Memory B cell (primary cell): ENCODE data around the gene RAI1.
A peak's percentile ranks its signal among the peaks of the same experiment; 100 is the strongest.

Experiments used
- ATAC-seq: fragments of 150-1000 bp; cut with Tn5 transposase; 2 replicates; pipeline ENCODE4 v1.10.0; 2021; ENCODE audit warnings: low read depth, mild to moderate bottlenecking, moderate library complexity
- DNase-seq, 2 donors: peaks; one replicate each; pipeline ENCODE4 v3.0.0; 2022; ENCODE audit warnings: low spot score in 2 of 2
- H3K27ac Mint-ChIP-seq: one replicate; pipeline ENCODE4 v1.8.0; 2022; ENCODE audit warnings: mild to moderate bottlenecking, moderate library complexity, mixed read lengths
- H3K27me3 Mint-ChIP-seq: one replicate; pipeline ENCODE4 v1.8.0; 2022; ENCODE audit warnings: mixed read lengths
- H3K36me3 Mint-ChIP-seq: one replicate; pipeline ENCODE4 v1.8.0; 2022; ENCODE audit warnings: mild to moderate bottlenecking, mixed read lengths
- H3K4me1 Mint-ChIP-seq: one replicate; pipeline ENCODE4 v1.8.0; 2022; ENCODE audit warnings: mixed read lengths
- H3K4me3 Mint-ChIP-seq: one replicate; pipeline ENCODE4 v1.8.0; 2022; ENCODE audit warnings: mild to moderate bottlenecking, moderate library complexity, mixed read lengths
- H3K9me3 Mint-ChIP-seq: one replicate; pipeline ENCODE4 v1.8.0; 2022; ENCODE audit warnings: mixed read lengths

RAI1 gene

DNA sequence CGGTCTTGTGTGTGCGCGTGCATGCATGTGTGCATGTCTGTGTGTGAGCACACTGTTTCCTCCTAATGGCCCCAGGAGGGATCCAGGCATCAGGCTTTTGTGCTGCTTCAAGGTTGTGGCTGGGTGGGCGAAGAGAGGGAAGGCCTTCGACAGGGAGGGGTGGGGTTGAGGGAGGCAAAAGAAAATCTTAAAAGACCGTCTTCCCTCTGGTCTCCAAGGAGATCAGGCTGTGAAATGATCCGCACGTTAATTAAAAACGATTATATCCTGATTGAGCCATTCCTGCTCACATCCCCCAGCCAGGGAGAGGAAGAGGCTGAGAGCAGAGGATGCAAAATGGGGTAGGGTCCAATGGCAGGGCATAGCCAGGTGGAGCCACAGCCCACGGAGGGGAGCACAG is 46.9 kb downstream of the RAI1 start:
- no peak for ATAC-seq
- Mint-ChIP-seq H3K36me3 (no peaks in the 10 kb centered on the region), H3K27ac (no peak overlapping the region), H3K4me1 (peaks cover 21% of the 10 kb centered on the region), H3K9me3 (no peaks in the 10 kb centered on the region), H3K4me3 (no peak overlapping the region), H3K27me3 (peaks cover 3% of the 10 kb centered on the region)
- DNase-seq: no peak

DNA sequence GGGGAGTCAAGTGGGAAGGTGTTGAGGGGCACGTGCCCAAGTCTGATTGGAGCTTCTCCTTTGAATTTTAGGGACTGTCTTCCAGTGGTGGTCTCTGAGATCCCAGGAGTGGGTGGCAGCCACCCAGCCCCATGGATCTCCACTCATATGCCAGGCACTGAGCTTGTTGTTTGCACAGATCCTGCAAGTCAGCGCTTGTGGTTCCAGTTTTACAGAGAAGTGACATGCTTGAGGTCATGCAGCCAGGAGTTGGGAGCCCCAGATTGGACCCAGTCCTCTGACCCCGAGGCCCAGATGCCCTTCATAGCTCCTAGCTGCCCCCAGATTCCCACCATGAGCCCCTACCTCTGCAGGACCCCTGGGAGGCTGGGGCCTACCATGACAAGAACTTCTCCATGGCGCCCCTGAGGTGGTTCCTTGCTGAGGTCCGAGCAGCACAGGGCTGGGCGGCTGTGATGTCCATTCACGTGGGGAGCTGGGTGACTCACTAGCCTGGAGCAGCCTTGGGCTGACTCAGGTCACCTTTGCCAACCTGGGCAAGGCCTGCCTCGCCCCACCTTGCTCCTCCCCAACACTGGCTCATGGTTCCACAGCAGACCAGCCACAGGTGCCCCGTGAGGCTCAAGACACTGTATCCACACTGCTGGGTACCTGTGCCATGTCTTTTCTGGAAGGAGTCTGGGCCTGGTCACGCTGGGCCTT is 47.4 kb downstream of the RAI1 start:
- H3K4me1 Mint-ChIP-seq: peaks cover 18% of the 10 kb centered on the region
- H3K4me3 Mint-ChIP-seq: no peak overlapping the region

DNA sequence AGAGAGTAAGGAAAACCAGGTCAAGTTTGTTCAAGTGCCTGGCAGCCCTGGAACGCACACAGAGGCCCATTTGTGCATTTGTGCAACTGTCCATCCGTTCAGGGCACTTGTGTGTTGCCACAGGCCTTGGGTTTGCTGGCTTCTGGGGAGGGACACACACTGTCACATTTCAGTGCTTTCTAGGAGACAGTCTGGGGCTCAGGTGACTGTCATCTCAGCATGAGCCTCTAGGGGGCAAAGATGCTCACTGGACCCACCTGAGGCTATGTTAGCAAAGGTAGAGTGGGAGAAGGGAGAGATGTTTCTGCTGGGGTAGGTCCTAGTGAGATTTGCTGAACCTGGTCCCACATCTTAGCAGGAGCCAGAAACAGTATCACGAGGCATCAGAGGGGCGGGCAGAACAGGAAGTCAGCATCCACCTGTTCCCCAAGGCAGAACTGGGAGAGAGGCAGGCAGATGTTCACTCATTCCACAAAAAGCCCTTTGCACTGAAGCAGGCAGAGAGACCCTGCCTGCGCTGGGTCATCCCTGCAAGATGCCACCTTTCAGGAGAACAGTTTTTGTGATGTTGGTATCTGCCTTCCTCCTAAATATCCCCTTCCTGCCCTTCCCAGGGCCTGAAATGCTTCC is 48.5 kb downstream of the RAI1 start:
- no peaks in the 10 kb centered on the region for H3K27me3 Mint-ChIP-seq
- DNase-seq (peak; percentile 53 to 58), ATAC-seq (peak; percentile 96)
- peaks cover 18% of the 10 kb centered on the region for H3K4me1 Mint-ChIP-seq
- H3K9me3 Mint-ChIP-seq: no peaks in the 10 kb centered on the region
- H3K36me3 Mint-ChIP-seq: no peaks in the 10 kb centered on the region
- H3K27ac Mint-ChIP-seq: no peak overlapping the region
- no peak overlapping the region for H3K4me3 Mint-ChIP-seq

More for the DNA sequence above, 47.4 kb downstream of the RAI1 start:
- no peak overlapping the region for H3K27ac Mint-ChIP-seq
- ATAC-seq: no peak
- peaks cover 1% of the 10 kb centered on the region for H3K27me3 Mint-ChIP-seq
- no peak for DNase-seq
- H3K36me3 Mint-ChIP-seq: no peaks in the 10 kb centered on the region
- H3K9me3 Mint-ChIP-seq: no peaks in the 10 kb centered on the region

DNA sequence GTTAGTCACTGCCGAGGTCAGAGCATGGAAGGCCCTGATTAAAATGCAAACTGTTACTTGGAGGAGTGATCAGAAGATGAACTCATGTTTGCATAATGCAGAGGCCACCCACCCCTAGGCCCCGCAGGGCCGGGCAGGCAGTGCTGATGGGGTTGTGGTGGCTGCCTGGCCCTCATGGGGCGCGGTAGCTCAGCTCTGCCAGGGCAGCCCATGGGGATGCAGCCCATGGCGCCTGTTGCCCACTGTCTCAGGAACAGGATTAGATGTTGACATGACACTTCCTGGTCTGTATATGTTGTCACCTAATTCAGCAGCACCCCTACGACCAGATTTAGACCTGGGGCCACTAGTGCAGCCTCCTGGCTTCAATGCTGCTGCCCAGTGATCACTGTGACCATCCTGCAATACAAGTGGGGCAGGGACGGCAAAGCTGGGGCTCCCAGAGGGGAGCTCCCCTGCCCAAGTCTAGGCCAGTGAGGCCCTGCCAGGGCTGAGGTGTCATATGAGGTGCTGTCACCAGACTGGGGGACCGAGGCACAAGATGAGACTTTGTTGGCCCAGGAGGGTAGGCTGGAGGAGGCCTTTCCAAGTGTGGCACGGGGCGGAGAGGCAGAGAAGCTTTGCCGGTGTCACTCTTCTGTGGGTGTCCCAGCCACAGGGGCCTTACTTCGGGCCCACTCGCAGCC is 49.1 kb downstream of the RAI1 start:
- no peak overlapping the region for H3K4me3 Mint-ChIP-seq
- H3K27me3 Mint-ChIP-seq: no peaks in the 10 kb centered on the region
- DNase-seq (no peak), ATAC-seq (no peak)
- H3K9me3 Mint-ChIP-seq: no peaks in the 10 kb centered on the region
- peaks cover 16% of the 10 kb centered on the region for H3K4me1 Mint-ChIP-seq
- H3K27ac Mint-ChIP-seq: no peak overlapping the region
- H3K36me3 Mint-ChIP-seq: no peaks in the 10 kb centered on the region

DNA sequence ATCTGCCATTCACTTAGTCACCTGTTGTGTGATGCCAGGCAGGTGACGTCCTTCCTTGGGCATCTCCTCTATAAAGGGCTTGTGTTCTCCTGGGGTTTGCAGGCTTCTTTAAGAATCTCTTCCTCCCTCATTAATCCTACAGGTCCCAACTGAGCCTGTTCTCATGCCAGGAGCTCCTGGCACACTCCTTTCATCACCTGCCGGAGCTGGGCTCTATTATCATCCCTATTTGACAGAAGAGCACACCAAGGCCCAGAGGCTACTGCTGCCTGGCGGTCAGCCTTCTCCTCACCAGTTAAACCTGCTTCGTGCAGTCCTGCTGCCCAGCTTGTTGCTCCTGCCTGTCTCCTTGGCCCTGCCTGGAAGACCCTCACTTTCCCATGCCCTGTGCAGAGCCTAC is 51.2 kb downstream of the RAI1 start:
- Mint-ChIP-seq H3K27ac (no peak overlapping the region), H3K27me3 (no peaks in the 10 kb centered on the region), H3K36me3 (no peaks in the 10 kb centered on the region), H3K9me3 (no peaks in the 10 kb centered on the region), H3K4me1 (peaks cover 23% of the 10 kb centered on the region), H3K4me3 (no peak overlapping the region)
- ATAC-seq: no peak
- DNase-seq: no peak

DNA sequence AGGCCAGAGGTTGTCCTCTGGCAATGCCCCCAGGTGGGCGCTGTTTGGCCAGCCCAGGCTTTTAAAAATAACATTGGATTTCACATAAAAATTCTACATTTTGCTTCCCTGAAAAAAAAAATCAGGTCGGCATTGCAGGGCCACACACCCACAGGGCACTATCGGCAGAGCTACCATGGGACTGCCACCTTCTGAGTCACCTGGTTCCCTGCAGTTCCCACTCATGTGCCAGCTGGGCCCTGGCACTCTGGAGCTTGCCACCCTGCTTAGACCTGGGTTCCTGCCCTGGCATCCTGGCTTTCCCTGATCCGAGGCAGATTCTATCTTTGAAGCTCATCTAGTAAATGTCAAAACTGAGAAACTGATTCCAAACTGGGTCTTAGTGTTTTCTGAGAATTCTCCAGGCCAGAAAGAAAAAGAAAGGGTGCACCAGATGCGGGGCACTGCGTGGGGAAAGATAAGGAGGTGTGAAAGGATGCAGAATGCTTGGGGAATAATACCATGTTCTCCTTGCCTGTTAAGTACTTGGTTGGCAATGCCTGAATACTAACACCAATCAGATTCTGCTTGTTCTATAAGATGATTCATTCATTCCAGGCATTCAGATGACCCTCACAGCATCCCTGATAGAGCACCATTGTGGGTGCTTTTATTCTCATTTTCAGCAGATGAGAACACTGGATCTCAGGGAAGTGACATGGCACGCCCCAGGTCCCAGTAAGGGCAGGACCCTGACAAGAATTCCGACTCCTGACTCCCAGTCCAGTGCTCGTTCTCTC is 51.8 kb downstream of the RAI1 start:
- Mint-ChIP-seq H3K4me3 (no peak overlapping the region), H3K27ac (no peak overlapping the region), H3K27me3 (no peaks in the 10 kb centered on the region), H3K36me3 (no peaks in the 10 kb centered on the region), H3K9me3 (no peaks in the 10 kb centered on the region), H3K4me1 (peaks cover 20% of the 10 kb centered on the region)
- DNase-seq (no peak), ATAC-seq (no peak)

DNA sequence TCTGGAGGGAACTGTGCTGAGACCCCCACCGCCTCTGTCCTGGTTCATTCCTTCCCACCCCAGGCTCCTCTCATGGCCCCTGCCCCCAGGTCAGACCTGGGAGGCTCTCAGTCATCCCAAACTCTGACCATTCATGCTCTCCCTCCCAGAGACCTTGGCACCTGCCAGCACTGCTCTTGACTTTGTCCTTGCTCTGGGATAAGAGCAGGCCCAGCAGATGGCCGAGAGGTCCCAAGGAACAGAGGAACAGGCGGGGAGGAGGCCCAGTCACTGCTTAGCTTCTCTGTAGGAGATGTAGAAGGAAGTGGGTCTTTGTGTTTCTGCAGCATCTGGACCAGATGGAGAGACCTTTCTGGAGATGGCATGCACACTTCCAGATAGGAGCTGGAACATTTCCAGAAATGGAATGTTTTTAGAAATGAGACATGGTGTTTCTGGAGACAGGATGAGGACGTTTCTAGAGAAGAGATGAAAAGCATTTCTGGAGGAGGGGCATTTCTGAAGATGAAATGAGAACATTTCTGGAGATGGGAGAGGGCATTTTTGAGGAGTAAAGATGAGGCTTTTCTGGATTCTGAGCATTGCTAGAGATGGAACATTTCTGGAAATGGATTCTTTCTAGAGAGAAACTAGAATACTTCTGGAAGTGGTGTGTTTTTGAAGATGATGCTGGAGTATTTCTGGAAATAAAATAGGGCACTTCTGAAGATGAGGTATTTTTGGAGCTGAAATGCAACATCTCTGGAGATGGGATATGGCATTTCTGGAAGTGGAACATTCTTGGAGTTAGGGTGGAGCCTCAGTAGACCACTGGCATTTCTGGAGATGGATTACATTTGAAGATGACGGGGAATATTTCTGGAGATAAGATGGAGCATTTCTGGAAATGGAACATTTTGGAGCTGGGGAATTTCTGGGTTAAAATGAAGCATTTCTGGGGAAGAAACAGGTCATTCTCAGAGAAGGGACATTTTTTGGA is 55.2 kb downstream of the RAI1 start:
- Mint-ChIP-seq H3K36me3 (no peaks in the 10 kb centered on the region), H3K4me1 (peaks cover 14% of the 10 kb centered on the region), H3K27ac (no peak overlapping the region), H3K9me3 (no peaks in the 10 kb centered on the region), H3K27me3 (no peaks in the 10 kb centered on the region), H3K4me3 (no peak overlapping the region)
- no peak for DNase-seq
- no peak for ATAC-seq

DNA sequence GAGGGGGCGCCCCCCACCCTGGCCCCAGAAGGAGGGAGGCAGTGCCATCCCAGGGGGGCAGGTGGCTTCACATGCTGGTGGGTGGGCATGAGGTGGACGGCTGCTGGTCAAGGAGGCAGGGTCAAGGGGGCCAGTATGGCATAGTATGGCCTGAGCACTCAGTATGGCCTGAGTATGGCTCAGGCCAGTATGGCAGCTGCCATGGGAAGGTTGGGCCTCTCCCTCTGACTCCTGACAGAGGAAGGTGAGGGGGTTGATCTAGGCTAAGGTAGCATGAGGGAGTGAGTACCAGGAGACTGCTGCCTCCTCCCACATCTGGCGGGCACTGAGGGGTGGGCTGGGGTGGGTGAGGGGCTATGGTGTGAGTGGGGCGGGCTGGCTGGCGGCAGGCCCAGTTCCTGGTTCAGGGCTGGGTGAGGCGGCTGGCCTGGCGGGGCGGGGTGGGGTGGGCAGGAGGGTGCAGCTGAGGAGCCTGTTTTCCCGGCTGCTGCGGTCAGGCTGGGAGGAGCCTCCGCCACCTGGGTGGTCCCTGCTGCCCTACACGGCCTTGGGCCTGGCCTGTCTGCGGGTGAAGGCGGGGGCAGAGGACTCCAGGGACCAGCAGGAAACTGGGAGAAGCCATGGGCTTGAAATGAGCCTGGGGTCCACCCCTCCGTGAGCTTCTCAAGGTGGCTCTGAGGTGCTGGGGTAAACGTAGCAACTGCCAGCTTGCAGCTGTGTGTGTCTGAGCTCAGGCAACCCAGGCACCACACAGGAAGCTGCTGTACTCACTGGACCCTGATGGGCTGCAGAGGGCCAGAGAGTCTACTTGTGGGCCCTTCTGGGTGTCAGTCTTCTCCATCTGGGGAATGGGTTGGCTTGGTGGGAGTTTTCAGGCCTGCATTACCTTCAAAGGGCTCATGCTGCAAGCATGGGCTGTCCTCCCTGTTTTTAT is 57.0 kb downstream of the RAI1 start:
- Mint-ChIP-seq H3K4me3 (no peak overlapping the region), H3K27ac (no peak overlapping the region)
- ATAC-seq: peak; percentile 39

DNA sequence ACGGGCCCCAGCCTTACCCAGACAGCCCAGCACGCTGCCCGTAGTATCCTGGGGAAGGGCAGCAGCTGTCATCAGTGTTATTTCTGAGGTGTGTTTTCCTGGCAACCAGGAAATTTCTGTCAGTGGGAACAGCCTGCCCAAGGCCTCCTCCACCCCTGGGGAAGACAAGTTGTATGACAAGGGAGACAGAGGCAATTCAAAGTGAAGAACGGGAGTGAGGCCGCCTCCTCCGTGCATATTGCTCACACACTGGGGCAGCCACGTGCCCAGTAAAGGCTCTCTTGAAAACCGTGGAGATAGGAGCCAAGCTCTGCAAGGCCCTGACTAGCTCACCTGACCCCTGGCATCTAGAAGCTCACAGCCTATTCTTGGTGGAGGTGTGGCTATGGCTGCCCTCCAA is 57.6 kb downstream of the RAI1 start:
- H3K36me3 Mint-ChIP-seq: no peaks in the 10 kb centered on the region
- peaks cover 12% of the 10 kb centered on the region for H3K4me1 Mint-ChIP-seq
- ATAC-seq (no peak), DNase-seq (no peak)
- H3K9me3 Mint-ChIP-seq: no peaks in the 10 kb centered on the region
- H3K27me3 Mint-ChIP-seq: no peaks in the 10 kb centered on the region
- H3K27ac Mint-ChIP-seq: no peak overlapping the region
- H3K4me3 Mint-ChIP-seq: no peak overlapping the region

More for the DNA sequence above, 57.0 kb downstream of the RAI1 start:
- DNase-seq: no peak
- Mint-ChIP-seq H3K36me3 (no peaks in the 10 kb centered on the region), H3K4me1 (peaks cover 14% of the 10 kb centered on the region), H3K9me3 (no peaks in the 10 kb centered on the region), H3K27me3 (no peaks in the 10 kb centered on the region)

DNA sequence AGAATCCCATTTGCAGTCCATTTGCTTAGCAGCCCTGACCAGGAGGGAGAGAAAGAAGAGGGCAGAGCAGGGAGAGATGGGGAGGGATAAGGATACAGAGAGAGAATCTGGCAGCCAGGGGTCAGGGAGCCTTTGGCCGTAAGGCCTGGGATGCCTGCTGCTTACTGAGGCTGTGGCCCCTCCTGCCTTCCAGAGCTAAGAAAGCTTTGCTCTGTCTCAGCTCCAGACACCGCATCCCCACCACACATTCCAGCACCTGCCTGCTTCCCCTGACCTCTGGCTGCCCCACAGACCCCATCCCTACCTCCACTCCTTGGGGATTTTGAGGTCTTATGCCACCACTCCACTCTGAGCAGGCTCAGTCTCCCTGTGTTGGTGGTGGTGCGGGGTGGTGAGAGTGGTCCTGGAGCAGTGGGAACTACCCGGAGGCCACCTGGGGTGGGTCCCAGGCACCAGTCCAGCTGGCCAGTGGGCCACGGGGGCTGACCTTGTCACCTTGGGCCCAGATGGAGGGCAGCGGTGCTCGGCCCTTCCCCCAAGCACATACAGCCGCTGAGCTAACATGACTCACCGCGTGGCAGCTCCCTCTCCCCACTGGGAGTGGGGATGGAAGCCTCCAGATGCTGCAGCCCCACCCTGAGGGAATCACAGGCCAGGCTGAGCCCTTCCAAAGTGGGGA is 58.3 kb downstream of the RAI1 start:
- Mint-ChIP-seq H3K4me1 (peaks cover 10% of the 10 kb centered on the region), H3K36me3 (no peaks in the 10 kb centered on the region), H3K27ac (no peak overlapping the region), H3K9me3 (no peaks in the 10 kb centered on the region), H3K4me3 (no peak overlapping the region), H3K27me3 (no peaks in the 10 kb centered on the region)
- no peak for DNase-seq
- no peak for ATAC-seq

DNA sequence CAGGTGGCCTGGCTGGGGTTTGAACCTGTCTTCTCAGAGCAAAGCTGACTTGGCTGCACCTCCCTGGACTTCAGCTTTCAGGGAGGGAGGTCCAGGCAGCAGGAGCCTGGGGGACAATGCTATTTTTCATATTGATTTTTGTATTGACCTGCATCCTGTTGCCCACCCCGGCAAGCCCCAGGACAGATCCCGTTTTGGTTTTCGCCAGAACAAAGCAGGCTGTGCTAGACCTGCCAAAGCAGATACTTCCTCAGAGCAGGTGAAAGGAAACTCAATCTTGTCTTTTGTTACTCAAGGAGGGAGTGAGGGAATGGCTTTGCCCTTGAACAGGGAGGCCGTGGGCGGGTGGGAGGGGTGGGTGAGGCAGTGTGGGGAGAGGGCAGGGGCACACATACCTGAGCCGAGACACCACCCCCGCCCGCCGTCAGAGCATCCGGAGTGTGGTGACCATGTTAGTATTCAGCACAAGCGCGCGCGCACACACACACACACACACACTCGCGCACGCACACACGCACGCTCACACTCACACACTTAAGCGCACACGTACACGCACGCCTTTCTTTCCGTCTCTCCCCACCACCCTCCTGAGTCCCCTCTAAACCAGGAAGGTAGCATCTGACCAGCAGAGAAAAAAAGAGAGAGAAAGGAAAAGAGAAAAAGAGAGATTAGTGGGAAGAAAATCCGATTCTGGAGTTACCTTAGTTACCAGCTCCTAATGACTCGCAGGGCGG is 59.5 kb downstream of the RAI1 start:
- ATAC-seq (no peak), DNase-seq (no peak)
- H3K27me3 Mint-ChIP-seq: no peaks in the 10 kb centered on the region
- no peaks in the 10 kb centered on the region for H3K9me3 Mint-ChIP-seq
- H3K27ac Mint-ChIP-seq: peak overlapping the region; percentile 53
- H3K36me3 Mint-ChIP-seq: no peaks in the 10 kb centered on the region
- no peak overlapping the region for H3K4me3 Mint-ChIP-seq
- H3K4me1 Mint-ChIP-seq: peaks cover 6% of the 10 kb centered on the region
